CD4-positive, alpha-beta T cell treated with Interleukin-15 for 1 hour (primary cell): ENCODE data around the gene LPP.

Source experiments
- DNase-seq: peaks from one replicate; pipeline ENCODE4 v3.0.0-alpha.2; 2020

Gene LPP

GRCh38 chr3:188446766-188447165 is 292.8 kb downstream of the LPP start:
- DNase-seq: no peak

- DNase-seq: no peak
These were observed 294.9 kb downstream of the LPP start for GRCh38 chr3:188448813-188449212.

- DNase-seq: no peak
These were observed 295.5 kb downstream of the LPP start for GRCh38 chr3:188449421-188449820.

- DNase-seq: no peak
These were observed 298.3 kb downstream of the LPP start for GRCh38 chr3:188452158-188452772.

- DNase-seq: no peak
These were observed 299.8 kb downstream of the LPP start for GRCh38 chr3:188453431-188454384.

- no peak for DNase-seq
These were observed 301.8 kb downstream of the LPP start for GRCh38 chr3:188455748-188456147.

GRCh38 chr3:188458756-188459155 is 304.8 kb downstream of the LPP start:
- DNase-seq: no peak

- no peak for DNase-seq
These were observed 311.4 kb downstream of the LPP start for GRCh38 chr3:188465311-188465710.

- no peak for DNase-seq
These were observed 314.2 kb downstream of the LPP start for GRCh38 chr3:188468196-188468595.

- DNase-seq: no peak
These were observed 314.7 kb downstream of the LPP start for GRCh38 chr3:188468662-188469061.

- DNase-seq: no peak
These were observed 315.4 kb downstream of the LPP start for GRCh38 chr3:188469228-188469885.

- DNase-seq: no peak
These were observed 316.7 kb downstream of the LPP start for GRCh38 chr3:188470508-188471130.

- DNase-seq: no peak
These were observed 317.8 kb downstream of the LPP start for GRCh38 chr3:188471723-188472122.

- DNase-seq: no peak
These were observed 318.4 kb downstream of the LPP start for GRCh38 chr3:188472336-188472735.

GRCh38 chr3:188473045-188473444 is 319.1 kb downstream of the LPP start:
- DNase-seq: no peak

GRCh38 chr3:188473591-188474288 is 319.8 kb downstream of the LPP start:
- DNase-seq: no peak

GRCh38 chr3:188476935-188477334 is 323.0 kb downstream of the LPP start:
- DNase-seq: no peak

- DNase-seq: no peak
These were observed 326.1 kb downstream of the LPP start for GRCh38 chr3:188480011-188480410.

GRCh38 chr3:188482929-188483328 is 329.0 kb downstream of the LPP start:
- DNase-seq: no peak

GRCh38 chr3:188486126-188486525 is 332.2 kb downstream of the LPP start:
- DNase-seq: no peak

- DNase-seq: no peak
These were observed 333.0 kb downstream of the LPP start for GRCh38 chr3:188486952-188487351.

GRCh38 chr3:188487652-188488051 is 333.7 kb downstream of the LPP start:
- DNase-seq: no peak

GRCh38 chr3:188488801-188489200 is 334.8 kb downstream of the LPP start:
- DNase-seq: no peak
